ENCODE results near the gene CDON.

The CDON gene

GRCh38 chr11:126053415-126054286, 9.0 kb downstream of the CDON start:
- Histone ChIP-seq H2AFZ (ENCODE audit: low read depth, low read length, severe bottlenecking) (no peak overlapping the region), H3K27me3 (ENCODE audit: low read length) (no peaks in the 10 kb centered on the region), H3K9me2 (replicated peaks; ENCODE audit: insufficient read depth, low read length) (no peaks in the 10 kb centered on the region), H3F3A (ENCODE audit: insufficient read depth) (no peaks in the 10 kb centered on the region), H4K20me1 (ENCODE audit: low read depth, low read length) (no peaks in the 10 kb centered on the region), H3K27ac (ENCODE audit: low read depth, low read length) (no peak overlapping the region), H3K4me2 (ENCODE audit: low read depth, low read length, poor library complexity, severe bottlenecking) (no peak overlapping the region), H3K9me3 (ENCODE audit: insufficient read depth, low read length) (no peaks in the 10 kb centered on the region), H3K4me3 (ENCODE audit: insufficient read depth, low read length, poor library complexity, severe bottlenecking) (no peak overlapping the region), H3K36me3 (ENCODE audit: low read length) (no peaks in the 10 kb centered on the region), H3K79me2 (ENCODE audit: insufficient read depth, low read length) (no peaks in the 10 kb centered on the region), H3K9ac (ENCODE audit: low read length) (no peak overlapping the region)
- TF ChIP-seq EZH2phosphoT487 (conservative IDR thresholded peaks at IDR 0.05; ENCODE audit: low read length) (no peak), CTCF (IDR thresholded peaks at IDR 0.05; ENCODE audit: insufficient read depth, low read length, poor library complexity, severe bottlenecking) (no peak)

GRCh38 chr11:126051117-126051516, 11.5 kb downstream of the CDON start:
- no peak overlapping the region for H3K27ac ChIP-seq (ENCODE audit: low read depth, low read length)
- H3K9me2 ChIP-seq (replicated peaks; ENCODE audit: insufficient read depth, low read length): no peaks in the 10 kb centered on the region
- no peaks in the 10 kb centered on the region for H3K9me3 ChIP-seq (ENCODE audit: insufficient read depth, low read length)
- no peak overlapping the region for H2AFZ ChIP-seq (ENCODE audit: low read depth, low read length, severe bottlenecking)
- no peak overlapping the region for H3K9ac ChIP-seq (ENCODE audit: low read length)
- TF ChIP-seq EZH2phosphoT487 (conservative IDR thresholded peaks at IDR 0.05; ENCODE audit: low read length): no peak
- no peak for TF ChIP-seq CTCF (IDR thresholded peaks at IDR 0.05; ENCODE audit: insufficient read depth, low read length, poor library complexity, severe bottlenecking)
- H4K20me1 ChIP-seq (ENCODE audit: low read depth, low read length): no peaks in the 10 kb centered on the region
- H3K79me2 ChIP-seq (ENCODE audit: insufficient read depth, low read length): no peaks in the 10 kb centered on the region
- no peak overlapping the region for H3K4me2 ChIP-seq (ENCODE audit: low read depth, low read length, poor library complexity, severe bottlenecking)
- H3K4me3 ChIP-seq (ENCODE audit: insufficient read depth, low read length, poor library complexity, severe bottlenecking): no peak overlapping the region
- H3F3A ChIP-seq (ENCODE audit: insufficient read depth): no peaks in the 10 kb centered on the region
- H3K27me3 ChIP-seq (ENCODE audit: low read length): no peaks in the 10 kb centered on the region
- no peaks in the 10 kb centered on the region for H3K36me3 ChIP-seq (ENCODE audit: low read length)

GRCh38 chr11:126049159-126049558, 13.5 kb downstream of the CDON start:
- Histone ChIP-seq H3K4me3 (ENCODE audit: insufficient read depth, low read length, poor library complexity, severe bottlenecking) (no peak overlapping the region), H3K79me2 (ENCODE audit: insufficient read depth, low read length) (no peaks in the 10 kb centered on the region), H4K20me1 (ENCODE audit: low read depth, low read length) (no peaks in the 10 kb centered on the region), H3K27ac (ENCODE audit: low read depth, low read length) (no peak overlapping the region), H3K9me2 (replicated peaks; ENCODE audit: insufficient read depth, low read length) (no peaks in the 10 kb centered on the region), H3K9me3 (ENCODE audit: insufficient read depth, low read length) (no peaks in the 10 kb centered on the region), H3K36me3 (ENCODE audit: low read length) (no peaks in the 10 kb centered on the region), H3K4me2 (ENCODE audit: low read depth, low read length, poor library complexity, severe bottlenecking) (no peak overlapping the region), H3K27me3 (ENCODE audit: low read length) (no peaks in the 10 kb centered on the region), H2AFZ (ENCODE audit: low read depth, low read length, severe bottlenecking) (no peak overlapping the region), H3K9ac (ENCODE audit: low read length) (no peak overlapping the region), H3F3A (ENCODE audit: insufficient read depth) (no peaks in the 10 kb centered on the region)
- TF ChIP-seq CTCF (IDR thresholded peaks at IDR 0.05; ENCODE audit: insufficient read depth, low read length, poor library complexity, severe bottlenecking) (no peak), EZH2phosphoT487 (conservative IDR thresholded peaks at IDR 0.05; ENCODE audit: low read length) (no peak)

Measured in SU-DHL-6 (cell line).